Activated naive CD4-positive, alpha-beta T cell treated with anti-CD3 and anti-CD28 coated beads, Interleukin-2, amount 10 ng/mL, durations not matched to agents 7 days and 5 days (primary cell): ENCODE measurements around the gene COMMD4.
"Not testable (repeated sequence)": the region's sequence is repeated elsewhere in the genome, so short reads cannot be mapped to it uniquely, and the experiment has no call there.

Source experiments
- CTCF ChIA-PET: fragments of 350-600 bp; sonication (Branson Sonifier 250); formaldehyde crosslinking; loops from one replicate; lab custom pipeline; 2021; ENCODE audit warnings: antibody characterized with exemption; lab: Charles Lee
- DNase-seq: peaks from one replicate; pipeline ENCODE4 v3.0.0-alpha.2; 2020
- H3K27ac Mint-ChIP-seq: one replicate; pipeline ENCODE4 v1.8.0; 2021; ENCODE audit warnings: mild to moderate bottlenecking, moderate library complexity, mixed read lengths
- H3K27me3 Mint-ChIP-seq: one replicate; pipeline ENCODE4 v1.8.0; 2021; ENCODE audit warnings: mild to moderate bottlenecking, mixed read lengths
- H3K36me3 Mint-ChIP-seq: one replicate; pipeline ENCODE4 v1.8.0; 2021; ENCODE audit warnings: mixed read lengths
- H3K4me1 Mint-ChIP-seq: one replicate; pipeline ENCODE4 v1.8.0; 2021; ENCODE audit warnings: mixed read lengths
- H3K4me3 Mint-ChIP-seq: one replicate; pipeline ENCODE4 v1.8.0; 2021; ENCODE audit warnings: mild to moderate bottlenecking, moderate library complexity, mixed read lengths
- H3K9me3 Mint-ChIP-seq: one replicate; pipeline ENCODE4 v1.8.0; 2021; ENCODE audit warnings: mixed read lengths

COMMD4 gene

DNA sequence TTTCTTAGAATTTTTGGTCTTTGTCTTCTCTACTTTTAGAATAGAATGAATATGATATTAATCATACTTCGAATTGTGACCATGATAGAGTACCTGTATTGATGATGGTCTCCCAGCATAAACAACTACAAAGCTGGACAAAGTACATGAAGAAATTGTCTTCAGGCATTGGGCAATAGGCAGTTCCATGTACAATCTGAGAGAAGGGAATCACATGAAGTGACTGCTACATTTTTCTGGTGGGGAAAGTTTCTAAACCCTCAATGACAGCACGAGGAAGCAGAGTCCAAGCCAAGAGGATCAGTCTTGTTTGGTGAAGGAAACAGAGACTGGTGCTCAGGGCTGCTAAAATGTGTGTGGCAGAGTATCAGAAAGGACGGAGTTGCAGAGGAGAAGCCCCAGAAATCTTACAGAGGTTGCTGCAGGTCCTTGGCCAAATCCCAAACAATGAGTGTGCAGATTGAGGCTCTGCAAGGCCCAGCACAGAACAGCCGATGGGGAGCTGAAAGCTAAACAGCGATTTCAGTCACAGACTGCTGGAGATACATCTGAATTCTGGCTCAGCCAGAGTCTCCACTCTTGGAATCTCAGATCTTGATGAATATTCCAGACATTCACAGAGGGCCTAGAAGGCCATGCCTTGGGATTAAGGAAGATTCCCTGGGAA, 16.5 kb upstream of the COMMD4 start:
- H3K9me3 Mint-ChIP-seq, CTCF ChIA-PET, H3K27ac Mint-ChIP-seq, H3K4me1 Mint-ChIP-seq, DNase-seq, H3K36me3 Mint-ChIP-seq, H3K4me3 Mint-ChIP-seq: not testable (repeated sequence)
- peaks cover 35% of the 10 kb centered on the region for H3K27me3 Mint-ChIP-seq

DNA sequence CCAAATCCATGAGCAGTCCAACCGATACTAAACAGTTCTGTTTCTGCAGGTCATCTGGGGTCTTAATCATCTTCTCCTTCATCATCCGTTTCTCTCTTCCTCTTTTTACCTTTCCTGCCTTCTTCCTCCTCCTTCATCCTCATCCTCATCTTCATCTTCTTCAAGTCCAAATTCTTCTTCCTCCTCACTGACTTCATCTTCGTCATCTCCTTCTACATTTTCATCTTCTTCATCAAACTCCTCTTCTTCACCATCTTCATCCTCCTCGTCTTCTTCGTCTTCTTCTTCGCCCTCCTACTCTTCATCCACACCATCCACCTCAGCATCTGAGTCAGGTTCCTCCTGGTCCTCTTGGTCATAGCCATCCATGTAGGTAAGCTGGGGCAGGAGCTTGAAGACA, 14.2 kb upstream of the COMMD4 start:
- DNase-seq, result no peak
- H3K27ac Mint-ChIP-seq, result no peak overlapping the region
- H3K27me3 Mint-ChIP-seq, result peaks cover 32% of the 10 kb centered on the region
- H3K4me1 Mint-ChIP-seq, result peaks cover 3% of the 10 kb centered on the region
- CTCF ChIA-PET, result no interaction called here
- no peak overlapping the region for H3K4me3 Mint-ChIP-seq
- H3K36me3 Mint-ChIP-seq, result no peaks in the 10 kb centered on the region
- H3K9me3 Mint-ChIP-seq, result no peaks in the 10 kb centered on the region

DNA sequence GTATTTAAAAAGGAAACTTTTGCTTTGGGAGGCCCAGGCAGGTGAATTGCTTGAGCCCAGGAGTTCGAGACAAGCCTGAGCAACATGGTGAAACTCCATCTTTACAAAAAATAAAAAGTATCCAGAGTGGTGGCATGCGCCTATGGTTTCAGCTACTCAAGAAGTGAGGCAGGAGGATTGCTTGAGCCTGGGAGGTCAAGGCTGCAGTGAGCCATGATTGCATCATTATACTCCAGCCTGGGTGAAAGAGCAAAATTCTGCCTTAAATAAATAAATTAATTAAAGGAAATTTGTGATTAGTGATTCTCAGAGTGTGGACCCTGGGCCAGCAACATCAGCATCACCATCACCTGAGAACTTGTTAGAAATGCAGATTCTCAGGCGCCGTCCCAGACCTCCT, 9.9 kb upstream of the COMMD4 start:
- Mint-ChIP-seq H3K27me3 (peaks cover 29% of the 10 kb centered on the region), H3K36me3 (no peaks in the 10 kb centered on the region), H3K4me1 (no peaks in the 10 kb centered on the region), H3K9me3 (no peaks in the 10 kb centered on the region), H3K27ac (no peak overlapping the region), H3K4me3 (no peak overlapping the region)
- no peak for DNase-seq
- CTCF ChIA-PET, result no interaction called here

DNA sequence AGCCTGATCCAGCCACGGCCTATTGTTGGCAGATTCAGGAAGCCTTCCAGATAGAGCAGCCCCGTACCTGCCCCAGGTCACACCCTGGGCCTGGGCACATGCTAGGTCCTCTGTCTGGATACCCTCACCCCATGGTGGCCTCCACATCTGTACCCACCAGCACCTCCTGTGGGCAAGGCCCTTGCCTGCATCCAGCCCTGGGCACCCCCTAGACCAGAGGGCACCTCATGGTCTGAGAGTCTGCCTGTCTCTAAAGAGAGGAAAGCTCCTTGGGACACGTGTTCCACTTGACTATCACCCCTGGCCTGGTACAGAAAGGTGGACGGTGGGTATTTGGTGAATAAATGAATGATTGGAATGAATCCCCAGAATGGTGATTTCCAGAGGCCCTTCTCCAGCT, 8.9 kb upstream of the COMMD4 start:
- Mint-ChIP-seq H3K36me3 (no peaks in the 10 kb centered on the region), H3K27me3 (peaks cover 23% of the 10 kb centered on the region), H3K9me3 (no peaks in the 10 kb centered on the region), H3K4me1 (no peaks in the 10 kb centered on the region), H3K4me3 (no peak overlapping the region), H3K27ac (no peak overlapping the region)
- CTCF ChIA-PET, result no interaction called here
- DNase-seq, result no peak

DNA sequence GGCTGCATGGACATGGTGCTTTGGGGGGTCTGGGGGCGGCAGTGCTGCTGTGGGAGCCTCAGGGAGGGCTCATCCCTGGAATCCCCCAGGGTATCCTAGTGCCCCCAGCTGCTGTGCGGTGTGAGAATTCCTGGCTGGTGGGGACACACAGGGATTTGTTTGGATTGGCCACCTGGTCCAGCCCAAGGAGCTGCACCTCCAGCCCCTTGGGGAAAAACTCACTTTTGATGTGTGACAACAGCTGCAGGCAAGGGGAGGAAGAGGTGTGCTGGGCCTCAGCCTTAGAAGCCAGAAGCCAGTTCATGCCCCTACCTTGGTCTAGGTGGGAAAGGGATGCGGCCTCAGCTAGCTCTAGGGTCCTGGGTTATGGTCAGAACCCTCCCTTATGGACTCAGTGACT, 8.4 kb upstream of the COMMD4 start:
- Mint-ChIP-seq H3K4me1 (no peaks in the 10 kb centered on the region), H3K27me3 (peaks cover 23% of the 10 kb centered on the region), H3K27ac (no peak overlapping the region), H3K36me3 (no peaks in the 10 kb centered on the region), H3K9me3 (no peaks in the 10 kb centered on the region), H3K4me3 (no peak overlapping the region)
- DNase-seq, result no peak
- CTCF ChIA-PET, result no interaction called here

DNA sequence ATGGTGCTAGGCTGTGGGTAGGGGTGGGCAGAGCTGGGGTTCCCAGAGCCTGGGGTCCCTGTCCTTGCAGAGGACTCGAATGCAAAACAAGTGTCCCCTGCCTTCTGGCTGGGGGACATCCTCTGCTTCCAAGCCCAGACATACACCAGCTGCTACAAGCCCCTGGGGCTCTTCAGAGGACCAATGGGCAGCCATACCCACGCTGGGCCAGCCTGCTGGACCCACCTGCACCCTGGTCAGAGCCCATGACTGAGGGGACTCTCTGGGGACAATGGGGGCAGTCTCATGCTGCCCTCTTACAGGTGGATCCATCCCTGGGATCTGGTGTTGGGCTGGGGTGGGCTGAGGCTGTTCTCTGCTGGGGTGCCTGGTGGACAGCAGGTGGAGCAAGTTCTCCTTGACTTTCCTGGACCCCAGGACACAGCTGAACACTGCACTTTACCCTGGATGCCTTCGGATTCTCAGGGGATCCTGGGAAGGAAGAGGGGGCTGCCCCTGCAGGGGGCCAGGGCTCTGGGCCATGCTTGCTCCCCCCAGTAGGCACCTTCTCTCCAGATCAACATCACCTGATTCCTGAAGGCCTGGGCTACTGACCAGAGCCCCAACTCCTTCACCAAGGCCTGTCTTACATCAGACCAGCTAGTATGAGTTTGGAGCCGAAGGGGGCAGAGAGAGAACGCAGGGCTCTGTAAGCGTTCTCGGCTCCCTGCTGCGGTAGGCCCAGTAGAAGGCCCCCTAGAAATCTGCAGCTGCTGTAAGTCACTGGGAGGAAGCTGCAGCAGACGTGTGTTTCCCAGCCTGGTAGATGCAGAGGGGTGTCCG, 7.2 kb upstream of the COMMD4 start:
- Mint-ChIP-seq H3K4me3 (no peak overlapping the region), H3K27me3 (peaks cover 27% of the 10 kb centered on the region), H3K4me1 (no peaks in the 10 kb centered on the region), H3K36me3 (no peaks in the 10 kb centered on the region), H3K27ac (no peak overlapping the region), H3K9me3 (no peaks in the 10 kb centered on the region)
- CTCF ChIA-PET, result no interaction called here
- no peak for DNase-seq

DNA sequence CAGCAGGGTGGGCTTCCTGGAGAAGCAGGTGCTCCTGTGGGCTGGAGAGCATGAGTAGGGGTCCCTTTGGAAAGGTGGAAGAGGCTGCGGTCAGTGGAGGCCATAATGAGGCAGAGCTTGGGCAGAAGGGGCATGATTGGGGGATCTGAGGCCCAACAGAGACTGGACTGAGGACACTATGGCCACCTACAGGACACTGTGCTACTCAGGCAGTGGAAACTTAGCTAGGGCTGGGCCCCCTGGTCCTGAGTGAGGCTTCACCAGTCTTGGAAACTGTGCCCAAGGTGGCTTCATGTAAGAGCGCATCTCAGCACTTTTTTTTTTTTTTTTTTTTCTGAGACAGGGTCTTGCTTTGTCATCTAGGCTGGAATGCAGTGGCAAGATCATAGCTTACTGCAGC, 6.3 kb upstream of the COMMD4 start:
- Mint-ChIP-seq H3K4me3 (no peak overlapping the region), H3K27ac (no peak overlapping the region), H3K27me3 (peaks cover 21% of the 10 kb centered on the region), H3K36me3 (no peaks in the 10 kb centered on the region), H3K4me1 (peaks cover under 1% of the 10 kb centered on the region), H3K9me3 (no peaks in the 10 kb centered on the region)
- DNase-seq, result no peak
- CTCF ChIA-PET, result no interaction called here

DNA sequence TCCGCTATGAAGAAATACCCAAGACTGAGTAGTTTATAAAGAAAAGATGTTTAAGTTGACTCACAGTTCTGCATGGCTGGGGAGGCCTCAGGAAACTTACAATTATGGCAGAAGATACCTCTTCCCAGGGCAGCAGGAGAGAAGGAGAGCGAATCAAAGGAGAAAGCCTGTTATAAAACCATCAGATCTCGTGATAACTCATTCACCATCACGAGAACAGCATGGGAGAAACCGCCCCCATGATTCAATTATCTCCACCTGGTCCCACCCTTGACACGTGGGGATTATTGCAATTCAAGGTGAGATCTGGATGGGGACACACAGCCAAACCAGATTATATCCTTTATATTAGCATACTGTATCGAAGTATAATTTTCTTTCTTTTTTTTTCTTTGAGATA, 3.8 kb upstream of the COMMD4 start:
- CTCF ChIA-PET, result interaction anchor here (0.9 kb wide), 1 partner anchor 36 kb away, joined by 4 read pairs; no protein-coding TSS in a partner anchor

DNA sequence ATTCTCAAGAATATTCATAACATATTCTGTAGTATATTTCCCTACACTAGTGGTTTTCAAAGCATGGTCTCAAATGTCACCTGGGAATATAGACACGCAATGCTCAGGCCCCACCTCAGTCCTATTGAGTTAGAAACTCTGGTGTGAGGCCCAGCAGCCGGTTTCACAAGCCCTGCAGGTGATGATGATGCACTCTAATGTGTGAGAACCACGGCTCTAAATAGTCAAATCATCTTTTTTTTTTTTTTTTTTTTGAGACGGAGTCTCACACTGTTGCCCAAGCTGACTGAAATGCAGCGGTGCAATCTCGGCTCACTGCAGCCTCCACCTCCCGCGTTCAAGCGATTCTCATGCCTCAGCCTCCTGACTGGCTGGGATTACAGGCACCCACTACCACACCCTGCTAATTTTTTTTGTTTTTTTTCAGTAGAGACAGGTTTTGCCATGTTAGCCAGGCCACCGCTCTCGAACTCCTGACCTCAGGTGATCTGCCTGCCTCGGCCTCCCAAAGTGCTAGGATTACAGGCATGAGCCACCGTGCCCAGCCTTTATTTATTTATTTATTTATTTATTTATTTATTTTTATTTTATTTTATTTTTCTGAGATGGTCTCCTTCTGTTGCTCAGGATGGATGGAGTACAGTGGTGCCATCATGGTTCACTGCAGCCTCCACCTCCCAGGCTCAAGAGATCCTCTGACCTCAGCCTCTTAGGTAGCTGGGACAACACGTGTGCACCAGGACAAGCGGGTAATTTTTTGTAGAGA, 2.0 kb upstream of the COMMD4 start:
- H3K27ac Mint-ChIP-seq, H3K4me3 Mint-ChIP-seq, H3K36me3 Mint-ChIP-seq, H3K9me3 Mint-ChIP-seq, DNase-seq: not testable (repeated sequence)
- Mint-ChIP-seq H3K4me1 (peaks cover 29% of the 10 kb centered on the region), H3K27me3 (peaks cover 11% of the 10 kb centered on the region)
- CTCF ChIA-PET, result interaction anchor here (1.3 kb wide), 1 partner anchor 35 kb away, joined by 4 read pairs; the partner anchor contains the start of gene MAN2C1

More for the DNA sequence above, 3.8 kb upstream of the COMMD4 start:
- peaks cover 21% of the 10 kb centered on the region for H3K27me3 Mint-ChIP-seq
- not testable (repeated sequence) for H3K27ac Mint-ChIP-seq, H3K4me3 Mint-ChIP-seq, H3K36me3 Mint-ChIP-seq, H3K9me3 Mint-ChIP-seq, DNase-seq
- peaks cover 22% of the 10 kb centered on the region for H3K4me1 Mint-ChIP-seq

DNA sequence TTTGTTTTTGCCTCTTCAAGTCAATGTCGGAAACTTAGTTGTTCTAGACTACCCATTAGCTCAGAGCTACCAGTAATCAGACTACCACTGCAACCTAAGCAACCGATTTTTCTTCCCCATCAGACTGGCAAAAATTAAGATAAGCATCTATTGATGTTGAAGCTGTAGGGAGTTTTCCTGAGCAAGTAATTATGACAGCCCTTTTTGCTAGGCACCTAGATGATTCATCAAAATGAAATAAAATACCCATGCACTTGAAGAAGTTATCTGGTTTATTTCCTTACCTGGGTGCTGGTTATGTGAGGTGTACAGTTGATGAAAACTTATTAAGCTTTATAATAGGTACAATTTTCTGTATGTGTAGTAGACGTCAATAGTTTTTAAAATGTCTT, 554 bp upstream of the COMMD4 start:
- peaks cover 7% of the 10 kb centered on the region for H3K36me3 Mint-ChIP-seq
- peak overlapping the region; percentile 98 for H3K4me3 Mint-ChIP-seq
- no peaks in the 10 kb centered on the region for H3K9me3 Mint-ChIP-seq
- no peak for DNase-seq
- H3K27me3 Mint-ChIP-seq, result peaks cover 11% of the 10 kb centered on the region
- CTCF ChIA-PET, result interaction anchor here (0.9 to 1.3 kb wide), 2 partner anchors 33 to 34 kb away, joined by 3 to 4 read pairs; partner anchors contain the start of gene MAN2C1
- no peak overlapping the region for H3K27ac Mint-ChIP-seq
- peaks cover 29% of the 10 kb centered on the region for H3K4me1 Mint-ChIP-seq

DNA sequence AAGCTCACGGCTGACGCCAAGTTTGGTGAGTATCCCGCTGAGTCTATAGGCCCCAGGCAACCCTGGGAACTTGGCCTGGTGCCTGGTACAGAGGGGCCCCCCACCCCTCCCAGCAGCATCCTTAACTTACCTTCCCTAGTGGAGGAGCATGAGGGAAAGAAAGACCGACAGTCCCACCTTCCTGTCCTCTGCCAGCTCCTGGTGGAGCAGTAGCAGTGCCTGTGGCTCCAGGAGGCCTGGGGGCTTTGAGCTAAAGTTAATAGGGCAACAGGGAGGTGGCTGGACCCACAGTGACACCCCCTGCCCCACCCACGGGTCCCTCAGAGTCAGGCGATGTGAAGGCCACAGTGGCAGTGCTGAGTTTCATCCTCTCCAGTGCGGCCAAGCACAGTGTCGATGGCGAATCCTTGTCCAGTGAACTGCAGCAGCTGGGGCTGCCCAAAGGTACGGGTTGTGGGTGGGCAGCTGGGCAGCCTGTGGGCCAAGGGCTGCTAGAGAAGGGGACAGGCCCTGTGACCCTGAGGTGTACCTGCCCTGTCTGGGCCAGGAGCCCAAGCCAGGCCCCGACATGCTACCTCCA, 2.9 kb downstream of the COMMD4 start:
- CTCF ChIA-PET, result no interaction called here
- Mint-ChIP-seq H3K4me1 (peaks cover 29% of the 10 kb centered on the region), H3K27ac (no peak overlapping the region), H3K4me3 (no peak overlapping the region), H3K36me3 (peaks cover 7% of the 10 kb centered on the region), H3K27me3 (peaks cover 5% of the 10 kb centered on the region), H3K9me3 (no peaks in the 10 kb centered on the region)
- DNase-seq, result peak; percentile 18

DNA sequence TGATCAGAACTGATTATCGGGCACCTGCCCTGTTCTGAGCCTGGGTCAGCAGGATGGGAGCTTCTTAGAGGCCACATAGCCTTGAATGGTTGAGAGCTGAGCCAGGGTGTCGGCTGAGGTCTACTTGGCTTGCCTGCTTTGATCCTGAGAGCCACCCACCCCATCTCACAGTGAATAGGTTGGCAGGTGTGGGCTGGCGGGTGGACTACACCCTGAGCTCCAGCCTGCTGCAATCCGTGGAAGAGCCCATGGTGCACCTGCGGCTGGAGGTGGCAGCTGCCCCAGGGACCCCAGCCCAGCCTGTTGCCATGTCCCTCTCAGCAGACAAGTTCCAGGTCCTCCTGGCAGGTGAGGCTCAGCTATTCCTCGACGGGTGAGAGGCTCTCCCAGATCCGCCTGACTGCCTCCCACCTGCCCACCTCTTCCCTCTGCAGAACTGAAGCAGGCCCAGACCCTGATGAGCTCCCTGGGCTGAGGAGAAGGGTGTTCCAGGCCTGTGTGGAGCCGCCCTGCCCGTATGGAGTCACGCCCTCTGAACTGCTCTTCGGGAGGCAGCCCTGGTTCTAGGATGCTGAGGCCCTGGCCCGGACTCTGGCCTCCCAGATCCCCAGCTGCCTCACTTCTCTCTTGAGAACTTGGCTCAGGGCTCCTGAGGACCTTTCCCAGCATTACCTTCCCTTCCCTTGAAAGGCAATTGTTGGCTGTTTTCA, 3.8 kb downstream of the COMMD4 start:
- H3K27ac Mint-ChIP-seq, result no peak overlapping the region
- H3K36me3 Mint-ChIP-seq, result peaks cover 7% of the 10 kb centered on the region
- H3K9me3 Mint-ChIP-seq, result no peaks in the 10 kb centered on the region
- peak; percentile 16 for DNase-seq
- no peak overlapping the region for H3K4me3 Mint-ChIP-seq
- CTCF ChIA-PET, result no interaction called here
- peaks cover 27% of the 10 kb centered on the region for H3K4me1 Mint-ChIP-seq
- peaks cover 8% of the 10 kb centered on the region for H3K27me3 Mint-ChIP-seq

DNA sequence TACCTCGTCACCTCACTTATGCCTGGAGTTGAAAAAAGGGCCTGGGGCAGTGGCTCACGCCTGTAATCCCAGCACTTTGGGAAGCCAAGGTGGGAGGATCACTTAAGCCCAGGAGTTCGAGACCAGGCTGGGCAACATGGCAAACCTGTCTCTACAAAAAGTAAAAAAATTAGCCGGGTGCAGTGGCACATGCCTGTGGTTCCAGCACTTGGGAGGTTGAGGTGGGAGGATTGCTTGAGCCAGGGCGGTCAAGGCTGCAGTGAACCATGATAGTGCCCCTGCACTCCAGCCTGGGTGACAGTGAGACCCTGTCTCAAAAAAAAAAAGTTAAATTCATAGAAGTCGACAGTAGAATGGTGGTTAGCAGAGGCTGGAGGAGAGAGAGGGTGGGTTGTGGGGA, 6.4 kb downstream of the COMMD4 start:
- no peak overlapping the region for H3K27ac Mint-ChIP-seq
- H3K9me3 Mint-ChIP-seq, result no peaks in the 10 kb centered on the region
- CTCF ChIA-PET, result no interaction called here
- peaks cover 22% of the 10 kb centered on the region for H3K27me3 Mint-ChIP-seq
- peaks cover 10% of the 10 kb centered on the region for H3K36me3 Mint-ChIP-seq
- H3K4me1 Mint-ChIP-seq, result peaks cover 15% of the 10 kb centered on the region
- H3K4me3 Mint-ChIP-seq, result no peak overlapping the region
- DNase-seq, result no peak
